Astrocyte of the spinal cord (primary cell): ENCODE measurements around the gene SLC35F5.

Source experiments
- DNase-seq: peaks from one replicate; pipeline ENCODE4 v3.0.0; 2011; ENCODE audit warnings: low read depth, low spot score
- H3K4me3 ChIP-seq: 2 replicates; pipeline ENCODE4 v1.5.1; 2011; ENCODE audit warnings: low read depth, mild to moderate bottlenecking, low read length, moderate library complexity
- in situ Hi-C: cut with HindIII; loops from 2 replicates; pipeline ENCODE4 v1.10.0; 2017; ENCODE audit warnings: low sequenced_read_pairs
- TF ChIP-seq, protein P1 (sequence below): IDR thresholded peaks from 2 replicates; pipeline ENCODE4 v1.5.1; 2012; ENCODE audit warnings: low read depth, mild to moderate bottlenecking, low read length, inconsistent platforms

The SLC35F5 gene

GRCh38 chr2:113755835-113756354, 547 bp downstream of the SLC35F5 start:
- DNase-seq = peak; percentile 56
- TF ChIP-seq, protein P1, sequence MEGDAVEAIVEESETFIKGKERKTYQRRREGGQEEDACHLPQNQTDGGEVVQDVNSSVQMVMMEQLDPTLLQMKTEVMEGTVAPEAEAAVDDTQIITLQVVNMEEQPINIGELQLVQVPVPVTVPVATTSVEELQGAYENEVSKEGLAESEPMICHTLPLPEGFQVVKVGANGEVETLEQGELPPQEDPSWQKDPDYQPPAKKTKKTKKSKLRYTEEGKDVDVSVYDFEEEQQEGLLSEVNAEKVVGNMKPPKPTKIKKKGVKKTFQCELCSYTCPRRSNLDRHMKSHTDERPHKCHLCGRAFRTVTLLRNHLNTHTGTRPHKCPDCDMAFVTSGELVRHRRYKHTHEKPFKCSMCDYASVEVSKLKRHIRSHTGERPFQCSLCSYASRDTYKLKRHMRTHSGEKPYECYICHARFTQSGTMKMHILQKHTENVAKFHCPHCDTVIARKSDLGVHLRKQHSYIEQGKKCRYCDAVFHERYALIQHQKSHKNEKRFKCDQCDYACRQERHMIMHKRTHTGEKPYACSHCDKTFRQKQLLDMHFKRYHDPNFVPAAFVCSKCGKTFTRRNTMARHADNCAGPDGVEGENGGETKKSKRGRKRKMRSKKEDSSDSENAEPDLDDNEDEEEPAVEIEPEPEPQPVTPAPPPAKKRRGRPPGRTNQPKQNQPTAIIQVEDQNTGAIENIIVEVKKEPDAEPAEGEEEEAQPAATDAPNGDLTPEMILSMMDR = no peak
- H3K4me3 ChIP-seq = peak overlapping the region; percentile 89
- in situ Hi-C loops = no loop called here

DNA sequence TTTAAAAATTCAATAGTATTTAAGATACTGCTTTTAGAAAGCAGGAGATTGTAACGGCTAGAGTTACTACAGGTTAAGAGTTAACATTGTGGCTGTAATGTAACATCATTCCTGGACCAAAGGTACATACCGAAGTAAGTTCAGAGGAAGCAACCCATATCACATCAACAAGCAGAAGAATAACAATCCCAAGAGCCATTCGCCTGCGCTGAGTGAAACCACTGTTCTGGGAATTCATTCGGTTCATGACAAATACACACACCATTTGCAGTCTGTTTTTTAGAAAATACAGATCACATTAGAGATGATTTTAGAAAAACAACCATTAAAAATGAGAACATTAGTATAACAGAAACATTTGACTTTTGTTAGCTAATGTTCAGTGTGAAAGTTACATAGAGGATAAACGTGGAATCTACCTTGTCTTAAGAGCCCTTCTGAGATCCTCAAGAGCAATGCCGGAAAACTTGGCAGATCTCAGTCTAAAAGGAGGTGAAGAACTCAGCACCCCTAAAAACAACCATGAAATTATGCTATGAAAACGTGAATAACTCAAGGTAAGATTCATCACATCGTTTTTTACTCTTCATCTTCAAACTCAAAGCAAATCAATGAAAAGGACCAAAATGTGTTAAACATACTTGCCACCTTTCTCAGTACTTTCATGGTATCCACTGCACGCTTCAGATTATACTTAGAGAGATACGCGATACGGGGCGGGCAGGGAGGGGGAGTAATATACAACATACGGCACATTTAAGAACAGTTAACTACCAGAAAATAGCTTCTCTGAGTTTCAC, 1.2 kb downstream of the SLC35F5 start:
- TF ChIP-seq, protein P1 = no peak
- in situ Hi-C loops = no loop called here
- H3K4me3 ChIP-seq = peak overlapping the region; percentile 89
- peak; percentile 5 for DNase-seq

DNA sequence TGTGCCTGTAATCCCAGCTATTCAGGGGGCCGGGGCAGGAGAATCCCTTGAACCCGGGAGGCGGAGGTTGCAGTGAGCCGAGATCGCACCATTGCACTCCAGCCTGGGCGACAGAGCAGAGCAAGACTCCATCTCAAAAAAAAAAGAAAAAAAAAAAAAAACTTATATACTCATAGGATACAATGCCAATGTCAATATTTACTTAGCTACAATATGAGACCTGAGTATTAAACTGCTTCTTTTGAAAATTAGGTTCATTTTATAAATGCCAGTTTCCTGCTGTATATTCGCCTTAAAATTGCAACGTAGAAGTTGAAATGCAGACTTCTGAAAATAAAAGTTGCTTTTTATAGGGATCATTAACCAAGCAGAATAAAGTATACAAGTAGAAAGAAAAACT, 2.3 kb downstream of the SLC35F5 start:
- H3K4me3 ChIP-seq = no peak overlapping the region
- TF ChIP-seq, protein P1 = no peak
- in situ Hi-C loops = no loop called here
- DNase-seq = no peak

GRCh38 chr2:113750385-113750784, 6.1 kb downstream of the SLC35F5 start:
- TF ChIP-seq, protein P1 = no peak
- no peak overlapping the region for H3K4me3 ChIP-seq
- in situ Hi-C loops = no loop called here
- no peak for DNase-seq

DNA sequence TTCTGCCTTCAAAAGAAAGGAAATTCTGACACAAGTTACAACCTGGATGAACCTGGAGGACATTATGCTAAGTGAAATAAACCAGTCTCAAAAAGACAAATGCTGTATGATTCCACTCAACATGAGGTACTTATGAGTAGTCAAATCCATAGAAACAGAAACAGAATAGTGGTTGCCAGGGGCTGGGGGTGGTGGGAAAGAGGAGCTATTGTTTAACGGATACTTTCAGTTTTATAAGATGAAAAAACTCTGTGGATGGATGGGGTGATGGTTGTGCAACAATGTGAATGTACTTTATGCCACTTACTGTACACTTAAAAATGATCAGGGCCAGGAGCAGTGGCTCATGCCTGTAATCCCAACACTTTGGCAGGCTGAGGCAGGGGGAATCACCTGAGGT, 15.4 kb downstream of the SLC35F5 start:
- no peak for DNase-seq
- TF ChIP-seq, protein P1 = no peak
- in situ Hi-C loops = no loop called here
- H3K4me3 ChIP-seq = no peak overlapping the region

DNA sequence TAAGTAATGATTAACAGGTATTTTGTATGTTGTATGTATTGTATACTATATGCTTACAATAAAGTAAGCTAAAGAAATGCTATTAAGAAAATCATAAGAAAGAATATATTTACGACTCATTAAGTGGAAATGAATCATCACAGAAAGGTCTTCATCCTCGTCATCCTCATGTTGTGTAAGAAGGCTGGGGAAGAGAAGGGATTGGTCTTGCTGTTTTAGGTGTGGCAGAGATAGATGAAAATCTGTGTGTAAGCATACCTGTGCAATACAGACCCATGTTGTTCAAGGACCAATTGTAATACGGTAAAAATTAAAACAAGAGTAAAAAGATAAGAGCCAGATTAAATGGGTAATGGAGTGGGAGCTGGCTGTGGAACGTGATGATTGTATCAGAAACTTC, 16.6 kb downstream of the SLC35F5 start:
- H3K4me3 ChIP-seq = no peak overlapping the region
- in situ Hi-C loops = no loop called here
- TF ChIP-seq, protein P1 = no peak
- DNase-seq = no peak
